CD14-positive monocyte (primary cell): Measurements from ENCODE around the gene CHST11. TPM values are rescaled to one million over a fixed set of nuclear protein-coding genes. Genes with fewer than 3 reads are reported as not detected.

Experiments
- DNase-seq, 3 donors: peaks; one replicate each; pipeline ENCODE4 v3.0.0-alpha.2; 2011 to 2022
- H2AFZ ChIP-seq: 2 replicates; pipeline ENCODE4 v1.6.0; 2012; ENCODE audit warnings: mild to moderate bottlenecking, low read depth, low read length, inconsistent platforms; ENCODE audit not compliant: insufficient read depth, poor library complexity, severe bottlenecking
- H3K27ac ChIP-seq, 2 donors: 1 replicate in 1 of 2; 2 replicates in 1 of 2; pipeline ENCODE4 v1.5.1; 2012 to 2013; ENCODE audit warnings: low read length in 2 of 2, control low read depth in 1 of 2, inconsistent platforms in 1 of 2, low read depth in 1 of 2, mild to moderate bottlenecking in 1 of 2
- H3K27me3 ChIP-seq, 2 donors: one replicate each; pipeline versions ENCODE4 v1.6.0 to v1.6.1; 2011 to 2013; ENCODE audit warnings: low read length in 2 of 2; ENCODE audit not compliant: control insufficient read depth in 2 of 2, insufficient read depth in 2 of 2
- H3K36me3 ChIP-seq, 2 donors: replicated peaks in 1 of 2; 1 replicate in 1 of 2; 2 replicates in 1 of 2; pipeline versions ENCODE4 v1.5.1 to v1.6.1; 2012 to 2013; ENCODE audit warnings: low read length in 2 of 2, control low read depth in 1 of 2, inconsistent platforms in 1 of 2, mild to moderate bottlenecking in 1 of 2; ENCODE audit not compliant: insufficient read depth in 2 of 2, control insufficient read depth in 1 of 2
- H3K4me1 ChIP-seq, 2 donors: 1 replicate in 1 of 2; 2 replicates in 1 of 2; pipeline versions ENCODE4 v1.5.1 to v1.6.1; 2012 to 2013; ENCODE audit warnings: low read length in 2 of 2, control low read depth in 1 of 2, inconsistent platforms in 1 of 2, mild to moderate bottlenecking in 1 of 2, moderate library complexity in 1 of 2; ENCODE audit not compliant: insufficient read depth in 2 of 2, control insufficient read depth in 1 of 2
- H3K4me2 ChIP-seq: replicated peaks from 2 replicates; pipeline ENCODE3; 2012; ENCODE audit warnings: low read length, moderate library complexity, mild to moderate bottlenecking; ENCODE audit not compliant: poor library complexity, severe bottlenecking; ENCODE audit errors: extremely low read depth
- H3K4me3 ChIP-seq, 3 experiments: fragments of 200-600 bp in 1 of 3; sonication (generic) in 1 of 3; replicated peaks in 1 of 3; 1 replicate in 2 of 3; 2 replicates in 1 of 3; pipeline ENCODE4 v1.5.1; 2011 to 2013; ENCODE audit warnings: low read length in 3 of 3, mild to moderate bottlenecking in 3 of 3, control low read depth in 2 of 3, low read depth in 2 of 3, inconsistent platforms in 1 of 3, moderate library complexity in 1 of 3
- H3K79me2 ChIP-seq: 2 replicates; pipeline ENCODE4 v1.6.0; 2012; ENCODE audit warnings: mild to moderate bottlenecking, control low read depth, inconsistent platforms, low read length, moderate library complexity; ENCODE audit not compliant: insufficient read depth
- H3K9ac ChIP-seq: 2 replicates; pipeline ENCODE4 v1.6.0; 2017; ENCODE audit warnings: low read length, mild to moderate bottlenecking; ENCODE audit not compliant: insufficient read depth, poor library complexity, severe bottlenecking
- H3K9me3 ChIP-seq, 2 donors: replicated peaks in 1 of 2; 1 replicate in 1 of 2; 2 replicates in 1 of 2; pipeline versions ENCODE4 v1.5.1 to v1.6.1; 2012 to 2013; ENCODE audit warnings: low read length in 2 of 2, control low read depth in 1 of 2; ENCODE audit not compliant: control insufficient read depth in 1 of 2, insufficient read depth in 1 of 2
- H4K20me1 ChIP-seq: 2 replicates; pipeline ENCODE4 v1.6.0; 2012; ENCODE audit warnings: mild to moderate bottlenecking, low read length, control low read depth, moderate library complexity; ENCODE audit not compliant: insufficient read depth
- H3K27ac Mint-ChIP-seq, 7 donors: one replicate each; pipeline ENCODE4 v1.8.0; 2020; ENCODE audit warnings: mild to moderate bottlenecking in 7 of 7, mixed read lengths in 7 of 7, moderate library complexity in 6 of 7, inconsistent platforms in 2 of 7
- H3K27me3 Mint-ChIP-seq, 3 donors: one replicate each; pipeline ENCODE4 v1.8.0; 2021 to 2022; ENCODE audit warnings: low read depth in 3 of 3, mild to moderate bottlenecking in 3 of 3, mixed read lengths in 3 of 3, moderate library complexity in 3 of 3, inconsistent platforms in 1 of 3
- H3K36me3 Mint-ChIP-seq, 2 donors: one replicate each; pipeline ENCODE4 v1.8.0; 2020; ENCODE audit warnings: mixed read lengths in 2 of 2, inconsistent platforms in 1 of 2, mild to moderate bottlenecking in 1 of 2
- H3K4me1 Mint-ChIP-seq: one replicate; pipeline ENCODE4 v1.8.0; 2020; ENCODE audit warnings: mild to moderate bottlenecking, mixed read lengths
- H3K4me3 Mint-ChIP-seq, 2 donors: one replicate each; pipeline ENCODE4 v1.8.0; 2020; ENCODE audit warnings: mild to moderate bottlenecking in 2 of 2, mixed read lengths in 2 of 2, moderate library complexity in 1 of 2
- H3K9me3 Mint-ChIP-seq, 7 donors: one replicate each; pipeline ENCODE4 v1.8.0; 2020 to 2022; ENCODE audit warnings: mixed read lengths in 7 of 7, mild to moderate bottlenecking in 6 of 7, moderate library complexity in 6 of 7, inconsistent platforms in 2 of 7
- WGBS: methylation state at CpG from one replicate; pipeline ENCODE4 v1.1.5; 2013; ENCODE audit warnings: missing lambda C conversion rate; ENCODE audit not compliant: insufficient coverage; 5-methylcytosine and 5-hydroxymethylcytosine counted together
- intact Hi-C, 2 donors: fragments of 100-400 bp; cut with micrococcal nuclease; formaldehyde crosslinking; loops; one replicate each; pipeline versions ENCODE4 v1.15.0 to v1.15.1; 2023
- polyA plus RNA-seq, 3 donors: library from polyadenylated mRNA; depleted of rRNA in 1 of 3; unstranded in 2 of 3; stranded (reverse) in 1 of 3; fragments of 300-500 nt in 2 of 3; fragments of >200 nt in 1 of 3; fragmentation: Illumina TruSeq in 2 of 3; gene quantifications; 1 replicate in 2 of 3; 2 replicates in 1 of 3; pipeline ENCODE4 v1.2.3, GENCODE V29; 2012 to 2021
- TF ChIP-seq, protein P1 (sequence below): fragments of 200-600 bp; IDR thresholded peaks from one replicate; pipeline ENCODE4 v1.8.0; 2022; ENCODE audit warnings: antibody characterized with exemption, mild to moderate bottlenecking

Gene CHST11
- polyA plus RNA-seq, 3 donors, result 44.4 to 66.6 (median 48.4) TPM

DNA sequence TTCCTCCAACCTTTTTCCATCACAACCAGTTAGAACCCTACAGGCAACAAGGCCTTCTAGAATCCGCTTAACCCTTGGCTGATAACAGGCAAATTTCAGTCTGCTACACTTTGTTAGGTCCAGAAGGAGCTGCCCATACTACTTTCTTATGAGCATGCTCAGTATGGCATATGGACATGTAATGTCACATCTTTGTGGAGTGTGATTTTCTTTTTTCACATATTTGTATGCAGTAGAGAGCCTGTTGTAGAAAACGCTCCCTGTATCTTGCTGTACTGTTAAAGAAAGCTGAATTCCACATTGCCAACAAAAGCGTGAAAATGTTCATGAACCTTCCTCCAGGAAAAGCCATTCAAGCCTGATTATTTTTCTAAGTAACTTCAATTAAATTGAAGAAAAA is 304.9 kb downstream of the CHST11 start:
- peaks cover 23 to 35% of the 10 kb centered on the region in 2 donors for H3K36me3 ChIP-seq
- H3K4me1 ChIP-seq, result peaks cover 26 to 30% of the 10 kb centered on the region in 2 donors
- peaks cover 69% of the 10 kb centered on the region for H4K20me1 ChIP-seq
- no peak overlapping the region for H3K4me3 ChIP-seq
- no peak overlapping the region for H3K4me2 ChIP-seq
- no peak for DNase-seq
- no peaks in the 10 kb centered on the region for H3K9me3 ChIP-seq
- no CpG with 5 or more reads among the region's 3 CpGs for WGBS
- peaks cover 48 to 58% of the 10 kb centered on the region in 2 donors for H3K36me3 Mint-ChIP-seq
- peaks cover 40% of the 10 kb centered on the region for H3K4me1 Mint-ChIP-seq
- H3K9ac ChIP-seq, result no peak overlapping the region
- TF ChIP-seq, protein P1, sequence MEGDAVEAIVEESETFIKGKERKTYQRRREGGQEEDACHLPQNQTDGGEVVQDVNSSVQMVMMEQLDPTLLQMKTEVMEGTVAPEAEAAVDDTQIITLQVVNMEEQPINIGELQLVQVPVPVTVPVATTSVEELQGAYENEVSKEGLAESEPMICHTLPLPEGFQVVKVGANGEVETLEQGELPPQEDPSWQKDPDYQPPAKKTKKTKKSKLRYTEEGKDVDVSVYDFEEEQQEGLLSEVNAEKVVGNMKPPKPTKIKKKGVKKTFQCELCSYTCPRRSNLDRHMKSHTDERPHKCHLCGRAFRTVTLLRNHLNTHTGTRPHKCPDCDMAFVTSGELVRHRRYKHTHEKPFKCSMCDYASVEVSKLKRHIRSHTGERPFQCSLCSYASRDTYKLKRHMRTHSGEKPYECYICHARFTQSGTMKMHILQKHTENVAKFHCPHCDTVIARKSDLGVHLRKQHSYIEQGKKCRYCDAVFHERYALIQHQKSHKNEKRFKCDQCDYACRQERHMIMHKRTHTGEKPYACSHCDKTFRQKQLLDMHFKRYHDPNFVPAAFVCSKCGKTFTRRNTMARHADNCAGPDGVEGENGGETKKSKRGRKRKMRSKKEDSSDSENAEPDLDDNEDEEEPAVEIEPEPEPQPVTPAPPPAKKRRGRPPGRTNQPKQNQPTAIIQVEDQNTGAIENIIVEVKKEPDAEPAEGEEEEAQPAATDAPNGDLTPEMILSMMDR, result no peak
- H3K9me3 Mint-ChIP-seq, result peaks cover 0 to 3% (median 0%) of the 10 kb centered on the region in 7 donors
- H3K27me3 Mint-ChIP-seq, result peaks cover 5 to 9% (median 7%) of the 10 kb centered on the region in 3 donors
- H3K27ac Mint-ChIP-seq, result peak overlapping the region in 2 of 7 donors; percentile 11 to 78
- H3K27ac ChIP-seq, result no peak overlapping the region
- intact Hi-C loops, result no loop called here
- peaks cover 13% of the 10 kb centered on the region for H3K79me2 ChIP-seq
- H2AFZ ChIP-seq, result no peak overlapping the region
- no peak overlapping the region for H3K4me3 Mint-ChIP-seq
- no peaks in the 10 kb centered on the region for H3K27me3 ChIP-seq

DNA sequence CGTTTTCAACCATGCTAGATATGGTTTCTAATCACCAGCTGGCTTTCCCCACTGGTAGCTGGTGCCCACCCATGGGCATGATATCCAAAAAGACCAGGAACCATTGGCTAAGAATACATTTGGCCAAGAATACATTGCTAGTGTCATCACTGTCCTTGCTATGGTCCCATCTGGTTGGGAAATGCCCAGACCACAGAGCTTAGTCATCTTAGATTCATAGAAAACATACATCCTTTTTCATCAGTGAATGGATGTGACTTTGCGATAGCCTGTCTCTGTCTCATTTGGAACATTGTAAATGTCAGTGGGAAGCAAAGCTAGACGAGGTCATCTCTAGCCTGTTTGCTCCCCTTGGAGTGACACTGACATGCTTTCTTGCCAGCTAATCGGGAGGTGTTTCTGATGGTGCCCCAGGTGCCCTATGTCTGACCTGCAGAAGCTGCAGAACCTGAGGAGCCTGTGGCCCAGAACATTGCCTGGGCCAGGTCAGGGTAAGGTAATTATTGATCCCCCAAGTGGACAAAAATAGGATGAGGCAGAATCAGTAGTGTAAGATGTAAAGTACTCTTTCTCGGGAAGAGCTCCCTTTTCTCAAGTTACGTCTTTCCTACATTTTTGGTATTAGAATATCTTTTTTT is 306.5 kb downstream of the CHST11 start:
- TF ChIP-seq, protein P1, result no peak
- no peaks in the 10 kb centered on the region for H3K27me3 ChIP-seq
- peaks cover 5 to 13% (median 7%) of the 10 kb centered on the region in 3 donors for H3K27me3 Mint-ChIP-seq
- peak overlapping the region; percentile 29 to 90 (median 81) for H3K27ac Mint-ChIP-seq
- no peak overlapping the region for H3K27ac ChIP-seq
- H3K4me3 ChIP-seq, result no peak overlapping the region
- H3K9me3 Mint-ChIP-seq, result peaks cover 0 to 3% (median 0%) of the 10 kb centered on the region in 7 donors
- no peak overlapping the region for H3K9ac ChIP-seq
- peaks cover 56% of the 10 kb centered on the region for H4K20me1 ChIP-seq
- no peaks in the 10 kb centered on the region for H3K9me3 ChIP-seq
- no peak overlapping the region for H2AFZ ChIP-seq
- DNase-seq, result peak; percentile 75 to 91 (median 89)
- peaks cover 40% of the 10 kb centered on the region for H3K4me1 Mint-ChIP-seq
- WGBS, result 23% methylated on average over 3 of the region's 6 CpGs
- peak overlapping the region in 1 of 2 donors; percentile 75 for H3K4me3 Mint-ChIP-seq
- no peak overlapping the region for H3K4me2 ChIP-seq
- peaks cover 33 to 43% of the 10 kb centered on the region in 2 donors for H3K36me3 Mint-ChIP-seq
- H3K79me2 ChIP-seq, result peaks cover 3% of the 10 kb centered on the region
- H3K36me3 ChIP-seq, result peaks cover 8 to 20% of the 10 kb centered on the region in 2 donors
- peaks cover 26 to 30% of the 10 kb centered on the region in 2 donors for H3K4me1 ChIP-seq
- intact Hi-C loops, result no loop called here
